Neural cell (in vitro differentiated cells): ENCODE results near the gene STARD13. TPM values are rescaled to one million over a fixed set of nuclear protein-coding genes. Genes with fewer than 3 reads are reported as not detected.

Source experiments
- H2AFZ ChIP-seq: fragments of 200-600, 300-800 bp; sonication (generic), shearing (Covaris generic); 2 replicates; pipeline ENCODE4 v1.6.0; 2014; ENCODE audit warnings: low read depth, mild to moderate bottlenecking, antibody characterized with exemption, low read length, moderate library complexity
- H3F3A ChIP-seq: fragments of 200-600 bp; shearing (Covaris generic); 2 replicates; pipeline ENCODE4 v1.6.1; 2016; ENCODE audit warnings: mild to moderate bottlenecking, moderate library complexity, mixed read lengths, antibody characterized with exemption, low read length; ENCODE audit not compliant: insufficient read depth, poor library complexity, severe bottlenecking
- H3K27ac ChIP-seq: fragments of 200-600, 300-800 bp; sonication (generic), shearing (Covaris generic); 2 replicates; pipeline ENCODE4 v1.5.1; 2014; ENCODE audit warnings: mild to moderate bottlenecking, low read length, moderate library complexity
- H3K27me3 ChIP-seq: fragments of 300-800, 200-600 bp; sonication (generic), shearing (Covaris generic); 2 replicates; pipeline ENCODE4 v1.6.0; 2014; ENCODE audit warnings: mild to moderate bottlenecking, low read depth, low read length, moderate library complexity; ENCODE audit not compliant: insufficient read depth
- H3K36me3 ChIP-seq: fragments of 300-800, 200-600 bp; sonication (generic), shearing (Covaris generic); 2 replicates; pipeline ENCODE4 v1.5.1; 2014; ENCODE audit warnings: mild to moderate bottlenecking, antibody characterized with exemption, low read length, moderate library complexity; ENCODE audit not compliant: insufficient read depth
- H3K4me2 ChIP-seq: fragments of 300-800, 200-600 bp; sonication (generic), shearing (Covaris generic); 2 replicates; pipeline ENCODE4 v1.6.0; 2014; ENCODE audit warnings: mild to moderate bottlenecking, low read length
- H3K4me3 ChIP-seq: fragments of 300-800, 200-600 bp; sonication (generic), shearing (Covaris generic); 2 replicates; pipeline ENCODE4 v1.5.1; 2014; ENCODE audit warnings: mild to moderate bottlenecking, low read length, moderate library complexity
- H3K79me2 ChIP-seq: fragments of 200-600 bp; shearing (Covaris generic); replicated peaks from 2 replicates; pipeline ENCODE4 v1.6.0; 2014; ENCODE audit warnings: mild to moderate bottlenecking, low read length, moderate library complexity; ENCODE audit not compliant: insufficient read depth
- H3K9ac ChIP-seq: fragments of 300-800, 200-600 bp; sonication (generic), shearing (Covaris generic); 2 replicates; pipeline ENCODE4 v1.6.1; 2016; ENCODE audit warnings: mild to moderate bottlenecking, low read length, mixed read lengths
- H3K9me2 ChIP-seq: fragments of 200-600 bp; shearing (Covaris generic); 2 replicates; pipeline ENCODE4 v1.6.1; 2016; ENCODE audit warnings: mild to moderate bottlenecking, low read length, mixed read lengths; ENCODE audit not compliant: insufficient read depth
- H3K9me3 ChIP-seq: fragments of 200-600, 300-800 bp; sonication (generic), shearing (Covaris generic); 2 replicates; pipeline ENCODE4 v1.6.1; 2016; ENCODE audit warnings: mild to moderate bottlenecking, mixed run types, low read length, moderate library complexity, mixed read lengths
- H4K20me1 ChIP-seq: fragments of 200-600 bp; shearing (Covaris generic); 2 replicates; pipeline ENCODE4 v1.6.1; 2016; ENCODE audit warnings: mild to moderate bottlenecking, mixed run types; ENCODE audit not compliant: insufficient read depth
- CTCF ChIP-seq: fragments of 450-650 bp; IDR thresholded peaks from 2 replicates; pipeline ENCODE4 v1.5.1; 2014; ENCODE audit warnings: antibody characterized with exemption, mild to moderate bottlenecking, moderate library complexity; ENCODE audit not compliant: poor library complexity, severe bottlenecking
- EP300 ChIP-seq: fragments of 450-650 bp; conservative IDR thresholded peaks from 2 replicates; pipeline ENCODE4 v1.6.1; 2014; ENCODE audit warnings: antibody characterized with exemption, mild to moderate bottlenecking, moderate library complexity; ENCODE audit not compliant: poor library complexity, severe bottlenecking
- EZH2 ChIP-seq: fragments of 200-600, 300-800 bp; shearing (Covaris generic), sonication (generic); IDR thresholded peaks from 2 replicates; pipeline ENCODE4 v1.6.1; 2014; ENCODE audit warnings: antibody characterized with exemption, low read length, borderline replicate concordance, mild to moderate bottlenecking; ENCODE audit not compliant: insufficient read depth, poor library complexity, severe bottlenecking
- MXI1 ChIP-seq: fragments of 450-650 bp; conservative IDR thresholded peaks from 2 replicates; pipeline ENCODE4 v1.6.1; 2014; ENCODE audit warnings: antibody characterized with exemption, mild to moderate bottlenecking; ENCODE audit not compliant: poor library complexity, severe bottlenecking
- POLR2AphosphoS5 ChIP-seq: IDR thresholded peaks from 2 replicates; pipeline ENCODE4 v1.6.1; 2012
- RAD21 ChIP-seq: fragments of 450-650 bp; conservative IDR thresholded peaks from 2 replicates; pipeline ENCODE4 v1.6.1; 2014; ENCODE audit warnings: antibody characterized with exemption, mild to moderate bottlenecking, moderate library complexity
- REST ChIP-seq: IDR thresholded peaks from 2 replicates; pipeline ENCODE4 v1.6.1; 2012; ENCODE audit warnings: borderline replicate concordance
- SMC3 ChIP-seq: fragments of 450-650 bp; conservative IDR thresholded peaks from 2 replicates; pipeline ENCODE4 v1.6.1; 2014; ENCODE audit warnings: antibody characterized with exemption, mild to moderate bottlenecking, moderate library complexity; ENCODE audit not compliant: poor library complexity
- TAF1 ChIP-seq: IDR thresholded peaks from 2 replicates; pipeline ENCODE4 v1.6.1; 2012; ENCODE audit warnings: low read depth
- polyA plus RNA-seq: library from polyadenylated mRNA; depleted of rRNA; stranded (reverse); fragments of >200 nt; gene quantifications from 2 replicates; pipeline ENCODE4 v1.2.3, GENCODE V29; 2014

STARD13 gene
- polyA plus RNA-seq, 1 donor from 2014 or later, result 0.05 TPM

DNA sequence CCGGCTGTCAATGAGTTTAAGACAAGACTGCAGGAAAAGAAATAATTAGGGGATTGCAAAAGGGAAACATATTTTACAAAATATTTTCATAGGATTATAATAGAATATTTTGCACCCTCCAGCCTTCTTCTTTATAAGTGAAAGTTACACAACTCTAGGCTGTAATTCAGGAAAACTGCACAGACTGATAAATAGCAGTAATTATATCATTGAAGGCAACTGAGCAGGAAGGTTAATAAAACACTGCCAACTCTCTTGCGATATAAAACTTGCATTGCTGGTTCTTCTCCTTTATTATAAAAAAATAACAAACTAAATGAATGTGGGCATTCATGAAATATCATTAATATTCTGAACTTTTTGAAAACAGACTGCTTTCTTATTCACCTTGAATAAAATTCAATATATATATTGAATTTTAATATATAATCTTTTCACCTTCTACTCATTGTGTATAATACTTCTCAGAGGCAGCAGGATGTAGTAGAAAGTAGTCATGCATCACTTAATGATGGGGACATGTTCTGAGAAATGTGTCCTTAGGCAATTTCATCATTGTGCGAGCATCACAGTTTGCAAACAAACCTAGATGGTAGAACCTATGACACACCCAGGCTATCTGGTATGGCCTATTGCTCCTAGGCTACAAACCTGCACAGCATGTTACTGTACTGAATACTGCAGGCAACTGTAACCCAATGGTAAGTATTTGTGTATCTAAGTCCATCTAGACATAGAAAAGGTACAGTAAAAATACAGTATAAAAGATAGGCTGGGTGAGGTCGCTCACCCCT, 24.9 kb upstream of the STARD13 start:
- no peaks in the 10 kb centered on the region for H4K20me1 ChIP-seq
- no peaks in the 10 kb centered on the region for H3K27me3 ChIP-seq
- H2AFZ ChIP-seq, result no peak overlapping the region
- H3K79me2 ChIP-seq, result no peaks in the 10 kb centered on the region
- H3K36me3 ChIP-seq, result no peaks in the 10 kb centered on the region
- H3K27ac ChIP-seq, result no peak overlapping the region
- no peaks in the 10 kb centered on the region for H3K9me3 ChIP-seq
- no peaks in the 10 kb centered on the region for H3K9me2 ChIP-seq
- TF ChIP-seq EP300 (no peak), REST (no peak), EZH2 (no peak), CTCF (no peak), RAD21 (no peak), SMC3 (no peak), TAF1 (no peak), POLR2AphosphoS5 (no peak), MXI1 (no peak)
- H3K4me3 ChIP-seq, result no peak overlapping the region
- H3K4me2 ChIP-seq, result no peak overlapping the region
- H3F3A ChIP-seq, result no peaks in the 10 kb centered on the region
- H3K9ac ChIP-seq, result no peak overlapping the region

- Histone ChIP-seq H3K4me2 (no peak overlapping the region), H4K20me1 (no peaks in the 10 kb centered on the region), H3K27ac (no peak overlapping the region), H3K9me2 (no peaks in the 10 kb centered on the region), H3F3A (no peaks in the 10 kb centered on the region), H3K9ac (no peak overlapping the region), H3K36me3 (no peaks in the 10 kb centered on the region), H3K9me3 (no peaks in the 10 kb centered on the region), H3K79me2 (no peaks in the 10 kb centered on the region), H3K27me3 (no peaks in the 10 kb centered on the region), H3K4me3 (no peak overlapping the region), H2AFZ (no peak overlapping the region)
- TF ChIP-seq TAF1 (no peak), SMC3 (no peak), MXI1 (no peak), EP300 (no peak), EZH2 (no peak), POLR2AphosphoS5 (no peak), CTCF (no peak), REST (no peak), RAD21 (no peak)
Measured at GRCh38 chr13:33308863-33309262, 23.3 kb upstream of the STARD13 start.
